Brain microvascular endothelial cell (primary cell): ENCODE results near the gene COPS7A.

Source experiments
- DNase-seq: peaks from one replicate; pipeline ENCODE4 v3.0.0-alpha.2; 2020
- H3K27ac ChIP-seq: fragments of 250-450 bp; sonication (Bioruptor Pico); 2 replicates; pipeline ENCODE4 v1.5.1; 2020; ENCODE audit warnings: mild to moderate bottlenecking, moderate library complexity
- H3K27me3 ChIP-seq: fragments of 250-450 bp; sonication (Bioruptor Pico); replicated peaks from 2 replicates; pipeline ENCODE4 v1.5.1; 2020; ENCODE audit warnings: mild to moderate bottlenecking
- H3K36me3 ChIP-seq: fragments of 250-450 bp; sonication (Bioruptor Pico); replicated peaks from 2 replicates; pipeline ENCODE4 v1.5.1; 2020; ENCODE audit warnings: mild to moderate bottlenecking
- H3K4me3 ChIP-seq: 2 replicates; pipeline ENCODE4 v1.5.1; 2011; ENCODE audit warnings: low read depth, mild to moderate bottlenecking, control low read depth, low read length, moderate library complexity
- CTCF ChIP-seq: IDR thresholded peaks from 2 replicates; pipeline ENCODE4 v1.5.1; 2011; ENCODE audit warnings: low read depth, mild to moderate bottlenecking, moderate library complexity, low read length, control low read depth, inconsistent platforms; ENCODE audit errors: missing control alignments
- in situ Hi-C: cut with HindIII; loops from 2 replicates; pipeline ENCODE4 v1.10.0; 2017; ENCODE audit warnings: low sequenced_read_pairs, low pct_ligation_motif_present

Gene COPS7A

GRCh38 chr12:6772331-6772695 is 48.5 kb downstream of the COPS7A start, which contains the start of gene LAG3:
Gene LAG3 (plus strand): TSS chr12:6772520. CDS start chr12:6772853, 333 bp downstream.
- peaks cover 18% of the 10 kb centered on the region for H3K36me3 ChIP-seq

GRCh38 chr12:6772726-6773589 is 49.1 kb downstream of the COPS7A start:
- H3K27me3 ChIP-seq = no peaks in the 10 kb centered on the region
- H3K36me3 ChIP-seq = peaks cover 18% of the 10 kb centered on the region
- no peak for TF ChIP-seq CTCF
- in situ Hi-C loops = no loop called here
- DNase-seq = no peak
- H3K4me3 ChIP-seq = no peak overlapping the region
- H3K27ac ChIP-seq = no peak overlapping the region

More at GRCh38 chr12:6772331-6772695, 48.5 kb downstream of the COPS7A start, which contains the start of gene LAG3:
- Histone ChIP-seq H3K27ac (no peak within 1 kb of the TSS), H3K27me3 (no peaks in the 10 kb centered on the region), H3K4me3 (no peak within 1 kb of the TSS)
- no peak for DNase-seq
- in situ Hi-C loops = no loop called here
- no peak for TF ChIP-seq CTCF

- Histone ChIP-seq H3K4me3 (no peak overlapping the region), H3K36me3 (peaks cover 18% of the 10 kb centered on the region), H3K27me3 (no peaks in the 10 kb centered on the region), H3K27ac (no peak overlapping the region)
- TF ChIP-seq CTCF = no peak
- DNase-seq = no peak
- in situ Hi-C loops = no loop called here
Observed at GRCh38 chr12:6773590-6774351, 49.9 kb downstream of the COPS7A start.

GRCh38 chr12:6774499-6775062 is 50.7 kb downstream of the COPS7A start:
- in situ Hi-C loops = no loop called here
- no peak for DNase-seq
- TF ChIP-seq CTCF = no peak
- Histone ChIP-seq H3K4me3 (no peak overlapping the region), H3K36me3 (peaks cover 14% of the 10 kb centered on the region), H3K27ac (no peak overlapping the region), H3K27me3 (no peaks in the 10 kb centered on the region)

GRCh38 chr12:6775185-6776174 is 51.6 kb downstream of the COPS7A start:
- TF ChIP-seq CTCF = no peak
- Histone ChIP-seq H3K36me3 (peaks cover 8% of the 10 kb centered on the region), H3K4me3 (no peak overlapping the region), H3K27me3 (no peaks in the 10 kb centered on the region), H3K27ac (no peak overlapping the region)
- no peak for DNase-seq
- in situ Hi-C loops = no loop called here
